ENCODE measurements around the gene CHRNA4.
"Not testable (repeated sequence)": the region's sequence is repeated elsewhere in the genome, so short reads cannot be mapped to it uniquely, and the experiment has no call there.

Gene CHRNA4

GRCh38 chr20:63308218-63308911 is 52.8 kb downstream of the CHRNA4 start:
- Histone ChIP-seq H3K4me1 (ENCODE audit: insufficient read depth, insufficient read length) (peaks cover 11% of the 10 kb centered on the region), H3K9me3 (ENCODE audit: insufficient read depth, low read length) (no peaks in the 10 kb centered on the region), H3K9ac (ENCODE audit: insufficient read length, low read depth) (no peak overlapping the region), H3K36me3 (ENCODE audit: insufficient read depth, insufficient read length, low read length) (peaks cover 3% of the 10 kb centered on the region), H3K4me3 (ENCODE audit: insufficient read length, low read depth) (no peak overlapping the region), H3K27me3 (ENCODE audit: insufficient read depth, insufficient read length) (no peaks in the 10 kb centered on the region)
- TF ChIP-seq SUZ12 (IDR thresholded peaks at IDR 0.05; ENCODE audit: extremely low read depth, insufficient read depth, insufficient read length) (no peak), YY1 (IDR thresholded peaks at IDR 0.05; ENCODE audit: insufficient read depth, insufficient read length) (no peak), ZNF274 (IDR thresholded peaks at IDR 0.05; ENCODE audit: low read depth, low read length) (no peak)
- no peak for DNase-seq (ENCODE audit: low read depth, low spot score)

- no peaks in the 10 kb centered on the region for H3K27me3 ChIP-seq (ENCODE audit: insufficient read depth, insufficient read length)
- H3K9ac ChIP-seq (ENCODE audit: insufficient read length, low read depth): no peak overlapping the region
- TF ChIP-seq ZNF274 (IDR thresholded peaks at IDR 0.05; ENCODE audit: low read depth, low read length): no peak
- TF ChIP-seq SUZ12 (IDR thresholded peaks at IDR 0.05; ENCODE audit: extremely low read depth, insufficient read depth, insufficient read length): no peak
- no peak for TF ChIP-seq YY1 (IDR thresholded peaks at IDR 0.05; ENCODE audit: insufficient read depth, insufficient read length)
Measured at GRCh38 chr20:63307538-63308217, 53.5 kb downstream of the CHRNA4 start.

GRCh38 chr20:63306673-63307537 is 54.2 kb downstream of the CHRNA4 start:
- H3K9ac ChIP-seq (ENCODE audit: insufficient read length, low read depth): no peak overlapping the region
- TF ChIP-seq SUZ12 (IDR thresholded peaks at IDR 0.05; ENCODE audit: extremely low read depth, insufficient read depth, insufficient read length) (no peak), ZNF274 (IDR thresholded peaks at IDR 0.05; ENCODE audit: low read depth, low read length) (no peak), YY1 (IDR thresholded peaks at IDR 0.05; ENCODE audit: insufficient read depth, insufficient read length) (no peak)
- no peaks in the 10 kb centered on the region for H3K27me3 ChIP-seq (ENCODE audit: insufficient read depth, insufficient read length)
- no peak for DNase-seq (ENCODE audit: low read depth, low spot score)
- H3K4me1 ChIP-seq (ENCODE audit: insufficient read depth, insufficient read length): peaks cover 11% of the 10 kb centered on the region
- no peak overlapping the region for H3K4me3 ChIP-seq (ENCODE audit: insufficient read length, low read depth)
- H3K36me3 ChIP-seq (ENCODE audit: insufficient read depth, insufficient read length, low read length): peaks cover 3% of the 10 kb centered on the region
- H3K9me3 ChIP-seq (ENCODE audit: insufficient read depth, low read length): no peaks in the 10 kb centered on the region

More at GRCh38 chr20:63307538-63308217, 53.5 kb downstream of the CHRNA4 start:
- Histone ChIP-seq H3K36me3 (ENCODE audit: insufficient read depth, insufficient read length, low read length) (peaks cover 3% of the 10 kb centered on the region), H3K9me3 (ENCODE audit: insufficient read depth, low read length) (no peaks in the 10 kb centered on the region), H3K4me3 (ENCODE audit: insufficient read length, low read depth) (no peak overlapping the region), H3K4me1 (ENCODE audit: insufficient read depth, insufficient read length) (peaks cover 11% of the 10 kb centered on the region)
- no peak for DNase-seq (ENCODE audit: low read depth, low spot score)

GRCh38 chr20:63305933-63306672 is 55.0 kb downstream of the CHRNA4 start:
- H3K4me1 ChIP-seq (ENCODE audit: insufficient read depth, insufficient read length): peaks cover 11% of the 10 kb centered on the region
- not testable (repeated sequence) for H3K36me3 ChIP-seq (ENCODE audit: insufficient read depth, insufficient read length, low read length); H3K27me3 ChIP-seq (ENCODE audit: insufficient read depth, insufficient read length); DNase-seq (ENCODE audit: low read depth, low spot score); H3K9me3 ChIP-seq (ENCODE audit: insufficient read depth, low read length); H3K4me3 ChIP-seq (ENCODE audit: insufficient read length, low read depth); H3K9ac ChIP-seq (ENCODE audit: insufficient read length, low read depth)

GRCh38 chr20:63305393-63305792 is 55.8 kb downstream of the CHRNA4 start:
- H3K9ac ChIP-seq (ENCODE audit: insufficient read length, low read depth): no peak overlapping the region
- DNase-seq (ENCODE audit: low read depth, low spot score): no peak
- H3K4me1 ChIP-seq (ENCODE audit: insufficient read depth, insufficient read length): peaks cover 11% of the 10 kb centered on the region
- no peak for TF ChIP-seq SUZ12 (IDR thresholded peaks at IDR 0.05; ENCODE audit: extremely low read depth, insufficient read depth, insufficient read length)
- no peak for TF ChIP-seq YY1 (IDR thresholded peaks at IDR 0.05; ENCODE audit: insufficient read depth, insufficient read length)
- TF ChIP-seq ZNF274 (IDR thresholded peaks at IDR 0.05; ENCODE audit: low read depth, low read length): no peak
- no peaks in the 10 kb centered on the region for H3K27me3 ChIP-seq (ENCODE audit: insufficient read depth, insufficient read length)
- no peak overlapping the region for H3K4me3 ChIP-seq (ENCODE audit: insufficient read length, low read depth)
- peaks cover 3% of the 10 kb centered on the region for H3K36me3 ChIP-seq (ENCODE audit: insufficient read depth, insufficient read length, low read length)
- H3K9me3 ChIP-seq (ENCODE audit: insufficient read depth, low read length): no peaks in the 10 kb centered on the region

GRCh38 chr20:63303095-63303666 is 58.0 kb downstream of the CHRNA4 start:
- Histone ChIP-seq H3K27me3 (ENCODE audit: insufficient read depth, insufficient read length) (no peaks in the 10 kb centered on the region), H3K4me3 (ENCODE audit: insufficient read length, low read depth) (no peak overlapping the region), H3K9ac (ENCODE audit: insufficient read length, low read depth) (no peak overlapping the region), H3K9me3 (ENCODE audit: insufficient read depth, low read length) (no peaks in the 10 kb centered on the region), H3K4me1 (ENCODE audit: insufficient read depth, insufficient read length) (peaks cover 2% of the 10 kb centered on the region), H3K36me3 (ENCODE audit: insufficient read depth, insufficient read length, low read length) (peaks cover 3% of the 10 kb centered on the region)
- TF ChIP-seq YY1 (IDR thresholded peaks at IDR 0.05; ENCODE audit: insufficient read depth, insufficient read length): no peak
- DNase-seq (ENCODE audit: low read depth, low spot score): no peak

All from NT2/D1 (cell line).